Natural killer cell (primary cell): ENCODE data around the gene DNAJC5. TPM values are rescaled to one million over a fixed set of nuclear protein-coding genes. Genes with fewer than 3 reads are reported as not detected.
A peak's percentile ranks its signal among the peaks of the same experiment; 100 is the strongest.

Experiments
- ATAC-seq, 3 donors: fragments of 150-1000 bp in 2 of 3; fragments of 200-7000 bp in 1 of 3; cut with Tn5 transposase; 1 replicate in 1 of 3; 2 replicates in 2 of 3; pipeline ENCODE4 v1.10.0; 2021; ENCODE audit warnings: mild to moderate bottlenecking in 2 of 3, moderate library complexity in 2 of 3
- DNase-seq, 2 donors: peaks; one replicate each; pipeline versions ENCODE4 v3.0.0 to v3.0.0-alpha.2; 2013 to 2021; ENCODE audit warnings: mixed read lengths in 1 of 2
- H3K27ac ChIP-seq: one replicate; pipeline ENCODE4 v1.5.1; 2013; ENCODE audit warnings: mild to moderate bottlenecking, low read length
- H3K27me3 ChIP-seq: one replicate; pipeline ENCODE4 v1.6.1; 2013; ENCODE audit warnings: low read length; ENCODE audit not compliant: control insufficient read depth, insufficient read depth
- H3K36me3 ChIP-seq: one replicate; pipeline ENCODE4 v1.6.1; 2013; ENCODE audit warnings: low read length; ENCODE audit not compliant: control insufficient read depth, insufficient read depth
- H3K4me1 ChIP-seq: one replicate; pipeline ENCODE4 v1.6.1; 2013; ENCODE audit warnings: low read length; ENCODE audit not compliant: control insufficient read depth, insufficient read depth
- H3K4me3 ChIP-seq: one replicate; pipeline ENCODE4 v1.5.1; 2013; ENCODE audit warnings: low read length
- H3K9me3 ChIP-seq: one replicate; pipeline ENCODE4 v1.6.1; 2013; ENCODE audit warnings: low read length; ENCODE audit not compliant: control insufficient read depth, insufficient read depth
- H3K27ac Mint-ChIP-seq, 2 donors: one replicate each; pipeline ENCODE4 v1.8.0; 2022; ENCODE audit warnings: mild to moderate bottlenecking in 2 of 2, mixed read lengths in 2 of 2, moderate library complexity in 1 of 2
- H3K27me3 Mint-ChIP-seq, 2 donors: one replicate each; pipeline ENCODE4 v1.8.0; 2022; ENCODE audit warnings: low read depth in 2 of 2, mixed read lengths in 2 of 2
- H3K36me3 Mint-ChIP-seq: one replicate; pipeline ENCODE4 v1.8.0; 2022; ENCODE audit warnings: mixed read lengths
- H3K4me1 Mint-ChIP-seq, 2 donors: one replicate each; pipeline ENCODE4 v1.8.0; 2022; ENCODE audit warnings: mixed read lengths in 2 of 2
- H3K4me3 Mint-ChIP-seq: one replicate; pipeline ENCODE4 v1.8.0; 2022; ENCODE audit warnings: mild to moderate bottlenecking, moderate library complexity, mixed read lengths
- H3K9me3 Mint-ChIP-seq, 2 donors: one replicate each; pipeline ENCODE4 v1.8.0; 2022; ENCODE audit warnings: mixed read lengths in 2 of 2
- CTCF ChIP-seq: fragments of 200-600 bp; IDR thresholded peaks from one replicate; pipeline ENCODE4 v1.8.0; 2022; ENCODE audit warnings: antibody characterized with exemption
- WGBS: methylation state at CpG from one replicate; pipeline ENCODE4 v1.1.7; 2013; ENCODE audit warnings: missing lambda C conversion rate; ENCODE audit not compliant: insufficient coverage; 5-methylcytosine and 5-hydroxymethylcytosine counted together
- intact Hi-C: fragments of 100-400 bp; cut with micrococcal nuclease; formaldehyde crosslinking; loops from one replicate; pipeline ENCODE4 v1.14.2; 2022
- total RNA-seq, 4 donors: library from RNA; stranded (reverse); fragments of 120-200 nt in 1 of 4; gene quantifications; one replicate each; pipeline versions ENCODE4 v1.2.3 to v1.2.4, GENCODE V29; 2013 to 2022

The DNAJC5 gene
- total RNA-seq, 3 donors from 2014 or later (not counting 1 experiment from before 2014, with no cell fraction given): 27.5 to 45.1 (median 42.8) TPM

GRCh38 chr20:63861981-63862901, 32.7 kb upstream of the DNAJC5 start:
- no peak overlapping the region for H3K4me3 Mint-ChIP-seq
- ATAC-seq: no peak
- no peak overlapping the region for H3K27ac ChIP-seq
- no peaks in the 10 kb centered on the region for H3K9me3 Mint-ChIP-seq
- H3K36me3 Mint-ChIP-seq: no peaks in the 10 kb centered on the region
- no peaks in the 10 kb centered on the region for H3K27me3 ChIP-seq
- no peak for DNase-seq
- no peak overlapping the region for H3K4me3 ChIP-seq
- TF ChIP-seq CTCF: no peak
- H3K27ac Mint-ChIP-seq: no peak overlapping the region
- intact Hi-C loops: no loop called here
- peaks cover 3% of the 10 kb centered on the region for H3K36me3 ChIP-seq
- H3K4me1 ChIP-seq: peaks cover 58% of the 10 kb centered on the region
- no peaks in the 10 kb centered on the region for H3K27me3 Mint-ChIP-seq
- peaks cover 21 to 50% of the 10 kb centered on the region in 2 donors for H3K4me1 Mint-ChIP-seq
- no peaks in the 10 kb centered on the region for H3K9me3 ChIP-seq
- WGBS: 98% methylated on average over 95 of the region's 95 CpGs

- H3K27ac Mint-ChIP-seq: peak overlapping the region; percentile 91 to 95
- no peak for TF ChIP-seq CTCF
- H3K9me3 ChIP-seq: no peaks in the 10 kb centered on the region
- H3K4me1 ChIP-seq: peaks cover 51% of the 10 kb centered on the region
- H3K27me3 ChIP-seq: no peaks in the 10 kb centered on the region
- peak overlapping the region; percentile 85 for H3K27ac ChIP-seq
- H3K4me1 Mint-ChIP-seq: peaks cover 25 to 45% of the 10 kb centered on the region in 2 donors
- DNase-seq (no peak), ATAC-seq (no peak)
- H3K36me3 Mint-ChIP-seq: no peaks in the 10 kb centered on the region
- H3K4me3 ChIP-seq: peak overlapping the region; percentile 99
- H3K27me3 Mint-ChIP-seq: no peaks in the 10 kb centered on the region
- 95% methylated on average over 18 of the region's 18 CpGs for WGBS
- H3K4me3 Mint-ChIP-seq: peak overlapping the region; percentile 96
- peaks cover 3% of the 10 kb centered on the region for H3K36me3 ChIP-seq
- intact Hi-C loops: no loop called here
- no peaks in the 10 kb centered on the region for H3K9me3 Mint-ChIP-seq
These were observed 31.7 kb upstream of the DNAJC5 start for GRCh38 chr20:63863021-63863797.

- peak overlapping the region; percentile 99 for H3K4me3 ChIP-seq
- Mint-ChIP-seq H3K36me3 (no peaks in the 10 kb centered on the region), H3K4me3 (peak overlapping the region; percentile 96), H3K9me3 (no peaks in the 10 kb centered on the region), H3K4me1 (peaks cover 26 to 38% of the 10 kb centered on the region in 2 donors), H3K27me3 (no peaks in the 10 kb centered on the region), H3K27ac (peak overlapping the region; percentile 91 to 95)
- H3K27me3 ChIP-seq: no peaks in the 10 kb centered on the region
- peak overlapping the region; percentile 85 for H3K27ac ChIP-seq
- peak; percentile 68 for TF ChIP-seq CTCF
- peaks cover 5% of the 10 kb centered on the region for H3K36me3 ChIP-seq
- intact Hi-C loops: loop anchor here (2.0 kb wide), 1 partner anchor 325 kb away; no protein-coding TSS in a partner anchor
- H3K9me3 ChIP-seq: no peaks in the 10 kb centered on the region
- ATAC-seq: peak; percentile 70 to 85 (median 70)
- 2% methylated on average over 38 of the region's 38 CpGs for WGBS
- H3K4me1 ChIP-seq: peaks cover 43% of the 10 kb centered on the region
- peak; percentile 77 to 93 for DNase-seq
These were observed 31.0 kb upstream of the DNAJC5 start for GRCh38 chr20:63863798-63864544.
